HEK293T (cell line): ENCODE data around the gene NWD2.

Experiments used
- CTCF ChIA-PET: fragments of 350-600 bp; formaldehyde crosslinking; extraction: SDS; loops from one replicate; lab custom pipeline; 2021; ENCODE audit warnings: antibody characterized with exemption, inconsistent platforms; lab: Yijun Ruan, JAX
- POLR2A ChIA-PET: fragments of 350-600 bp; formaldehyde crosslinking; extraction: SDS; loops from one replicate; lab custom pipeline; 2020; ENCODE audit warnings: antibody characterized with exemption, inconsistent platforms; lab: Yijun Ruan, JAX
- DNase-seq: peaks from one replicate; pipeline ENCODE4 v3.0.0; 2012; ENCODE audit warnings: mixed read lengths; ENCODE audit errors: extremely low spot score
- ARNT ChIP-seq: fragments of 450-650 bp; IDR thresholded peaks from 2 replicates; pipeline ENCODE4 v1.6.1; 2017; ENCODE audit warnings: mild to moderate bottlenecking
- BHLHE40 ChIP-seq: fragments of 450-650 bp; IDR thresholded peaks from 2 replicates; pipeline ENCODE4 v1.6.1; 2016; ENCODE audit warnings: mild to moderate bottlenecking, moderate library complexity, borderline replicate concordance
- CTBP1 ChIP-seq: fragments of 450-650 bp; IDR thresholded peaks from 2 replicates; pipeline ENCODE4 v1.6.1; 2016; ENCODE audit warnings: borderline replicate concordance
- ELF4 ChIP-seq: fragments of 450-650 bp; IDR thresholded peaks from 2 replicates; pipeline ENCODE4 v1.6.1; 2017; ENCODE audit warnings: antibody characterized with exemption
- FOXA1 ChIP-seq: fragments of 450-650 bp; IDR thresholded peaks from 2 replicates; pipeline ENCODE4 v1.6.1; 2016; ENCODE audit warnings: mild to moderate bottlenecking
- FOXK2 ChIP-seq: fragments of 450-650 bp; IDR thresholded peaks from 2 replicates; pipeline ENCODE4 v1.6.1; 2016; ENCODE audit warnings: mild to moderate bottlenecking
- FOXM1 ChIP-seq: fragments of 450-650 bp; IDR thresholded peaks from 2 replicates; pipeline ENCODE4 v1.6.1; 2017; ENCODE audit warnings: mild to moderate bottlenecking, borderline replicate concordance
- HDGF ChIP-seq: fragments of 450-650 bp; IDR thresholded peaks from 2 replicates; pipeline ENCODE4 v1.6.1; 2017; ENCODE audit warnings: antibody characterized with exemption, borderline replicate concordance
- L3MBTL2 ChIP-seq: fragments of 450-650 bp; conservative IDR thresholded peaks from 2 replicates; pipeline ENCODE4 v1.6.1; 2016; ENCODE audit warnings: mild to moderate bottlenecking
- LEF1 ChIP-seq: fragments of 450-650 bp; IDR thresholded peaks from 2 replicates; pipeline ENCODE4 v1.6.1; 2017; ENCODE audit warnings: mild to moderate bottlenecking, borderline replicate concordance
- NFRKB ChIP-seq: fragments of 450-650 bp; IDR thresholded peaks from 2 replicates; pipeline ENCODE4 v1.6.1; 2016; ENCODE audit warnings: mild to moderate bottlenecking, moderate library complexity
- PKNOX1 ChIP-seq: fragments of 450-650 bp; IDR thresholded peaks from 2 replicates; pipeline ENCODE4 v1.6.1; 2016
- SP1 ChIP-seq: fragments of 450-650 bp; IDR thresholded peaks from 2 replicates; pipeline ENCODE4 v1.6.1; 2017
- SUZ12 ChIP-seq: fragments of 450-650 bp; IDR thresholded peaks from 2 replicates; pipeline ENCODE4 v1.6.1; 2016; ENCODE audit warnings: mild to moderate bottlenecking
- TARDBP ChIP-seq: fragments of 450-650 bp; IDR thresholded peaks from 2 replicates; pipeline ENCODE4 v1.6.1; 2016
- ZNF384 ChIP-seq: fragments of 450-650 bp; IDR thresholded peaks from 2 replicates; pipeline ENCODE4 v1.6.1; 2016

The NWD2 gene

GRCh38 chr4:37445023-37445422, 200.5 kb downstream of the NWD2 start:
- ChIA-PET CTCF (interaction anchor here (1.1 kb wide), 1 partner anchor 8 kb away, joined by 4 read pairs; a partner anchor contains a TSS), POLR2A (no interaction called here)
- no peak for TF ChIP-seq SP1
- TF ChIP-seq NFRKB = no peak
- no peak for TF ChIP-seq SUZ12
- TF ChIP-seq FOXA1 = no peak
- no peak for TF ChIP-seq PKNOX1
- no peak for TF ChIP-seq LEF1
- no peak for TF ChIP-seq ELF4
- no peak for TF ChIP-seq L3MBTL2
- TF ChIP-seq FOXK2 = no peak
- TF ChIP-seq ZNF384 = no peak
- no peak for TF ChIP-seq BHLHE40
- TF ChIP-seq FOXM1 = no peak
- DNase-seq = no peak

DNA sequence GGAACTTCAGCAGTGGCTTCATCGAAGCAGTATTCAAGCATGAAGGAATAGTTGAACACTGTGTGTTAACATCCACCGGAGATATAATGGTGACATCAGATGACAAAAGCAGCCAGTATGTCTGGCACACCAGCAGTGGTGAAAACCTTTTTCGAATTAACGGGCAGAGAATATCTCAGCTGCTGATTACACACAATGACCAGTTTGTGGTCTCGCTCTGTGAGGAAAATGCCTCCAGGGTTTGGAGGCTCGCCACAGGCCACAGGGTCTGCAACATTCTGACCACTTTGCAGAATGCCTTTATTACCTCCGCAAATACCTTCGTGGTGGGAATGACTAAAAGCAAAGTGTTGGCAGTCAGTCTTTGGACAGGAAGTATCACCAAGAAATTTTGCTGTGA, 201.5 kb downstream of the NWD2 start:
- TF ChIP-seq NFRKB (no peak), FOXM1 (no peak), PKNOX1 (no peak), ARNT (no peak), SUZ12 (no peak), ELF4 (no peak), BHLHE40 (no peak), CTBP1 (no peak), HDGF (no peak), FOXA1 (no peak), ZNF384 (no peak), L3MBTL2 (no peak), LEF1 (no peak), SP1 (no peak), FOXK2 (no peak)
- ChIA-PET POLR2A (no interaction called here), CTCF (no interaction called here)
- DNase-seq = no peak

DNA sequence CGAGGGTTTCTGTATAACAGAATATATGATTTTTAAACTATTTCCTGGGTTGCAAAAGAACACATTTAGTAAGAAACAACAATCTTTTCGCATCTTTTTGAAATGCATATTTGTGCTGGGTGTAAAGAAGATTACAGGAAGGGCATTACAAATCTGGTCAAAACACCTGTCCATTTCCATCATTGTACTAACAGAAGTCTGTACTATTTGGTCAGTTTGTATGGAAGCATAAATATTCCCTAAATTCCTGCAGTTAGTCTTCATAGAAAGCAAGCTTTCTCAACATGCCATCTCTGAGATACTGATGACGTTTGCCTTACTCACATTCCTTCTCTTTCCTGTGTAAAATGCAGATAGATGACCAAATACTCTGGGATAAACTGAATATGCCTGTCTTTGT, 203.3 kb downstream of the NWD2 start:
- ChIA-PET CTCF (no interaction called here), POLR2A (no interaction called here)
- no peak for DNase-seq
- TF ChIP-seq LEF1 (no peak), ZNF384 (no peak), PKNOX1 (no peak), L3MBTL2 (no peak), ARNT (no peak), CTBP1 (no peak), TARDBP (no peak), SUZ12 (no peak), FOXM1 (no peak), SP1 (no peak), NFRKB (no peak), HDGF (no peak), BHLHE40 (no peak), FOXK2 (no peak), ELF4 (no peak), FOXA1 (no peak)

DNA sequence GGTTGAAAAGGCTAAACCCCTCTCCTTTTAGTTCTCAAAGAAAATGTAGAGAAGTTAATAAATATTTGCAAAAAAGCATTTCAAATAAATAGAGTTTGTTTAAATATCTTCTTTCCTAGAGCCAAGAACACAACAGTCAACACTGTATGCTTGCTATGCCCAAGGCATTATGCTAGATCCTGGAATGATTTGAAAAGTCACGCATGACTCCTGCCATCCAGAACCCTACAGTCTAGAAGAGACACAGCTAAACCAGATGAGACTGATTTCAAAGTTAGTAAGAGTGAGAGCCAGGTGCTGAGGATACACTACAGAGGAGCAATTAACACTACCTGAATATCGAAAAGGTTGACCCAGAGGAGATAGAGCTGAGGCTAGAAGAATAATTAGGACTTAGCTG, 205.8 kb downstream of the NWD2 start:
- no peak for DNase-seq
- no peak for TF ChIP-seq HDGF
- no peak for TF ChIP-seq FOXM1
- no peak for TF ChIP-seq SUZ12
- no peak for TF ChIP-seq ARNT
- no peak for TF ChIP-seq CTBP1
- no peak for TF ChIP-seq SP1
- no peak for TF ChIP-seq BHLHE40
- TF ChIP-seq LEF1 = no peak
- no peak for TF ChIP-seq PKNOX1
- no peak for TF ChIP-seq FOXA1
- TF ChIP-seq ELF4 = no peak
- TF ChIP-seq ZNF384 = no peak
- TF ChIP-seq NFRKB = no peak
- TF ChIP-seq FOXK2 = no peak
- no peak for TF ChIP-seq TARDBP
- ChIA-PET POLR2A (no interaction called here), CTCF (no interaction called here)

DNA sequence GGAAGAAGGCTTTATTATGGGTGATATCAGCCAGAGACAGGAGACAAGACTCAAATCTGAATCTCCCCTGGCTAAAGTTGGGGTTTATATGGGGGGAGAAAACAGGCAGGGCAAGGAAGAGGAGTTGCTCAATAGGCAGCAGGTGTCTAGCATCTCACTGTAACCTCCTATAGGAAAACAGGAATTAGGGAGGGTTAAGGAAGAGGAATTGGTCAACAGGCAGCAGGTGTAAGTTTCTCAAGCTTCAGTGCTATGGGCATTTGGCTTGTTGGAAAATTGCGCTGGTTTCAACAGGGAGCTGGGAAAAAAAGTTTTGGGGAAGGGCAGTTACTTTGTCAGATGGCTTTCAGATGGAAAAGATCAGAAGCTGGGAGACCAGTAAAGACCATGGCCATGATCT, 206.4 kb downstream of the NWD2 start:
- TF ChIP-seq HDGF (no peak), SUZ12 (no peak), TARDBP (no peak), ZNF384 (no peak), ARNT (no peak), FOXM1 (no peak), LEF1 (no peak), PKNOX1 (no peak), FOXA1 (no peak), NFRKB (no peak), FOXK2 (no peak)
- DNase-seq = no peak
- CTCF ChIA-PET = no interaction called here
- POLR2A ChIA-PET = no interaction called here
